GM19467 (cell line): ENCODE results near the gene OTOG.

Experiments used
- ATAC-seq: cut with Tn5 transposase; IDR thresholded peaks from one replicate; pipeline ENCODE4 v1.9.1; 2021; ENCODE audit warnings: mild to moderate bottlenecking, moderate library complexity; ENCODE audit not compliant: unreplicated experiment

Gene OTOG

DNA sequence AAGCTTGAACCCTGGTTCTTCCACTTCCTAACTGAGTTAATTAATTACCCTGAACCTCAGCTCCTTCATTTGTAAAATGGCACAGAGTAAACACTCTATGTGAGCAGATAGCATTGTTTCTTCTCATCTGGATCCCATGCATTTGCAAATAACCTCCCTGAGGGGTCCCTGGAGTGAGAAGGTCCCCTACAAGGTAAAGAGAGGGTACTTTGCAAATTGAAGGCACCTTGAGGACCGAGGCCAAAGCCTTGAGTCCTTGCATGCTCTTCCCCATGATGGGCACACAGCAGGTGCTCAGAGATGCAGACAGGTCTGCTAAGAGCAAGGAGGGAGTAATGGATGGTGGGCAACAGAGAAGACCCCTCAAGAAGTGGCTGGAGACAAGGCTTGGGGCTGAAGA is 33.2 kb downstream of the OTOG start:
- ATAC-seq, result no peak

- ATAC-seq, result no peak
These were observed 34.1 kb downstream of the OTOG start for GRCh38 chr11:17581036-17581731.

GRCh38 chr11:17581732-17582053 is 34.6 kb downstream of the OTOG start:
- no peak for ATAC-seq

GRCh38 chr11:17585911-17586695 is 39.0 kb downstream of the OTOG start:
- no peak for ATAC-seq

GRCh38 chr11:17588166-17588565 is 41.1 kb downstream of the OTOG start:
- ATAC-seq, result no peak

DNA sequence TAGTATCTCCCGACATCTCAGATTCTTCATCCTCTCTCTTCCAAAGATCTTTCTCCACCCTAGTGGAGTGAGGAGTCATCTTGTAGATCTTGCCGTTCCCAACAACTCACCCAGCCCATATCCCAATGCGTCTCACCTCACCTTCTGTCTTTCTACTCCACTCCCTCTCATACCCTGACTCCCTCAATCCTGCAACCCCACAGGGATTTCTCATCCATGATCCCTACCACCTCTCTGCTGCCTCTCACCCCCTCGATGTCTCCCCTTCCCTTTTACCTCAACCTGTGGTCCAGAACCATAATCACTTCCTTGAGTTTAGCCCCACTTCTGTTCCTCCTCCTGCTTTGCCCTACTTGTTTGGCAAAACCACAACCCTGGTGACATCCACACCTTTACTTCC is 41.7 kb downstream of the OTOG start:
- ATAC-seq, result no peak

DNA sequence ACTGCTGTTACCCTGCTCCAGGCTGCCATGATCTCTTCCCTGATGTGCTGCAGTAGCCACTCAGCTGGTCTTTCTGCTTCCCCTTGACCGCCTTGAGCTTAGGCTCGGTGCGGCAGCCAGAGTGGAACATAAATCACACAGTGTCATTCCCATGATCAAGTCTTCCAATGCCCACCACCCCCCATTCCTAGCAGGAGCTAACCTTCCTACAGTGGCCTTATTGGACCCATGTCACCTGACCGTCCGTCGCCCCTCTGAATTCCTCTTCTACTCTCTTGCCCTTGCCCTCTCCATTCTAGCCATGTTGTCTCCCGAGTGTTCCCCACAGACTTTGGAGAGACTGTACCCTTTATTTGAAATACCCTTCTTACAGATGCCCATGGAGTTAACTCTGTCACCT is 43.4 kb downstream of the OTOG start:
- no peak for ATAC-seq

- ATAC-seq, result no peak
These were observed 44.2 kb downstream of the OTOG start for GRCh38 chr11:17591293-17591692.

- ATAC-seq, result no peak
These were observed 46.6 kb downstream of the OTOG start for GRCh38 chr11:17593466-17594245.

DNA sequence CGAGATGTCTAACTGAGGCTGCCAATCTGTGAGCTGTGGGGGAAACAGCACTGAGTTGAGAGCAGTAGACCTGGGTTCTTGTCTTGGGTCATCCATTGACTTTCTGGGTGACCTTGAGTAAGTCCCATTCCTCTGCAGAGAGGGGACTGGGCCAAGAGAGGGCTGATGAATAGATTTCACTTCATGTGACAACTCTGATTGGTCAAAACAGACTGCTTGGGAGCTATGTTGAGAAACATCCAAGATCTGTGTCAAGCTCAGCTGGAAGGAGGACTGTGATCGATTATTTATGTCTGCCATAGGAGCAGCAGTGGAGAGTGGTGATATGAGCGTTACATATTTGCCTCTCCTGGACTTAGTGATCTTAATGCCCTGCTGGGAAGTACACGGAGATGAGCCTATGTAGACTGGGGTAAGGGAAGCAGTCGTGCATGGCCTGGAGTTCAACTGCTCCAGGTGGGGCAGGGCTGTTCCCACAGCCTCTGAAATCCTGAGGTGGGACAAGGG is 47.7 kb downstream of the OTOG start:
- no peak for ATAC-seq

- no peak for ATAC-seq
These were observed 48.7 kb downstream of the OTOG start for GRCh38 chr11:17595526-17596309.

DNA sequence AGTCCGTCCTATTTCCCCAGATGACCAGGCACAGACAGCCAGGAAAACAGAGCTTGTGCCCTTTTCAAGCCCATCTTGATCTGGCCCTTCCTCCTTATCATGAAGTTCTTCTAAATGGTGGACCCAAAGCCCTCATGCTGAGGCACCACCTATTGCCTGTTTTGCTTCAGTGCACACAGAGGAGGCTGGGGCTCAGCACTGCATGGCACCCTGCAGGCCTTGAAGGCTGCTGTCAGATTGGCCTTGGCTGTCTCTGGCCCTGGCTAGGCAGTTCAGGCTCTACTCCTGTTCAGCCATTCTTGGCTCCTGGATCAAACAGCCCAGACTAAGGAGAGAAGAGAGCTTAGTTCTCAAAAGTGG is 49.2 kb downstream of the OTOG start:
- ATAC-seq, result no peak

- ATAC-seq, result no peak
These were observed 49.7 kb downstream of the OTOG start for GRCh38 chr11:17596711-17597110.

- no peak for ATAC-seq
These were observed 50.7 kb downstream of the OTOG start for GRCh38 chr11:17597770-17598169.

DNA sequence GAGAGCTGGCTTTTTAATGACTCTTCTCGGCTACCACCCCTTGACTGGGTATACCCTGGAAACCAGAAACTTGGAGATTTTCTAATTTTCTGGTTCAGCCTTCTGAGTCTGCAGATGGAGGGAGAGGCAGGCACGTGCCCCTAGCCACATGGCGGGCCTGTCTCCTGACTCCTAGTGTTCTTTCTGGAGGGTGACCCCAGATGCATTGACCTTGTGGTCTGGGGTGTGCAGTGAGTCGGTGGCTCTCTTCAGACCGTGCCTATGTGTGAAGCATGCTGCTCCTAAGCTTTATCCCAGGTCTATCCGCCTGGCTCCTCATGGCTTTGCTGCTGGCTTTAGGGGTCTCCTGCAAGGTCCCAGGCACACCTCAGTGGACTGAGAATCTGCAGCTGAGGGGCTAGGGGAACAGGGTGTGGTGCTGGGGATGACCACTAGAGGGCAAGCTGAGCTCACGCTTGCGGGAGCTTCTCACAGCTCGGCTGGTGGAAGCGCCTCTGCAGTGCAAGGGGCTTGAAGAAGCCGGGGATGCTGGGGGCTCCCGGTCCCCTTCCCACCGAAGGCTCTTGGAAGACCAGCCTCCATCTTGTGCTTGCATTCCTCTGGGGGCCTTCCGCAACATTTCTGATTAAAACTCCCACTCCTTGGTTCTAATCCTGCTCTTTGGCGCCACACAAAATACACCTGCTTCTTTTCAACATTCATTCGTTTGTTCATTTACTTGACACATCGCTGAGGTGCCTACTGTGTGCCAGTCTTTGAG is 51.8 kb downstream of the OTOG start:
- peak; percentile 72 for ATAC-seq

- ATAC-seq, result no peak
These were observed 52.4 kb downstream of the OTOG start for GRCh38 chr11:17599460-17599925.

DNA sequence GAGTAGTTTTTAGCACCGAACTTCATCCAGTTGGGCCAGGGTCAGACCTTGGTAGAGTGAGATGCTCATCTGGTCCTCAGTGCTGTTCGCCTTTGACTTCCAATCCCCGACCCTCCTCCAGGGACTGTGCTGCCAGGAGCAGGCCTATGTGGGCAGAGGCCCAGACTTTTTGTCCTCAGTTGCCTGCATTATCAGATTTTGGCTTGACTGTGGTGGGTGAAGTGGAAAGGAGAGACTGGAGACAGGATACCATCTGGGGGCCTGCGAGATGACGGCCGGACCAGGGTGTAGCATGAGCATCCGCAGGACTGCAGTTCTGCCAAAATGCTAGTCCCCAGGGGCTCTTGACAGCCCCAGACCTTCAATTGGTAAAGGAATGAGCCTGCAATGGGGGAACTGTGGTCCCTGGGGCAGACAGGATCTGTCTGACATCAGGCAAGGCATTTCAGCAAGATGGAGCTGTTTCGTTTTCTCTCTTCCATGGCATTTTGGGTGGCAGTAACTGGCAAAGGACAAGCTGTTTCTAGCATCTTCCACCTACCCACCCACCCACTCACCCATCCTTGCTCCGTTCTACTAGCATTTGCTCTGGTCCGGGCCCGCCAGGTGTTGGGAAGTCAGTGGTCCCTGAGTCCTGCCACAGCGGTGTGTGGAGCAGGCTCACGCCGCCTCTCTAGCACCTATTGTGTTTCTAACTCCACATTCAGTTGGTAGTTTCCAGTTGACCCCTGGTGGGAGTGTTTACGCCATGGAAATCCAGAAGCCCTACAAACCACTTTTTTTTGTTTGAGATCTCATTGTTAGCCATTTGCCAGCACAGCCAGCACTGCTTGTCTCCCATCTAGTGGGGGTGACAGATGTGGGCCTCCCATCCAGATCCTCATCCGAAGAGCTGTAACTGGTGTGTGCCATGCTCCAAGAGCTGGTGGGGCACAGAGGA is 53.5 kb downstream of the OTOG start:
- ATAC-seq, result no peak

GRCh38 chr11:17601256-17601671 is 54.2 kb downstream of the OTOG start:
- ATAC-seq, result no peak

- no peak for ATAC-seq
These were observed 54.6 kb downstream of the OTOG start for GRCh38 chr11:17601676-17602075.
